GM19452 (cell line): ENCODE measurements around the gene LMF1.
A peak's percentile ranks its signal among the peaks of the same experiment; 100 is the strongest.

ENCODE experiments used
- ATAC-seq: cut with Tn5 transposase; IDR thresholded peaks from one replicate; pipeline ENCODE4 v1.9.1; 2021; ENCODE audit not compliant: unreplicated experiment

The LMF1 gene

DNA sequence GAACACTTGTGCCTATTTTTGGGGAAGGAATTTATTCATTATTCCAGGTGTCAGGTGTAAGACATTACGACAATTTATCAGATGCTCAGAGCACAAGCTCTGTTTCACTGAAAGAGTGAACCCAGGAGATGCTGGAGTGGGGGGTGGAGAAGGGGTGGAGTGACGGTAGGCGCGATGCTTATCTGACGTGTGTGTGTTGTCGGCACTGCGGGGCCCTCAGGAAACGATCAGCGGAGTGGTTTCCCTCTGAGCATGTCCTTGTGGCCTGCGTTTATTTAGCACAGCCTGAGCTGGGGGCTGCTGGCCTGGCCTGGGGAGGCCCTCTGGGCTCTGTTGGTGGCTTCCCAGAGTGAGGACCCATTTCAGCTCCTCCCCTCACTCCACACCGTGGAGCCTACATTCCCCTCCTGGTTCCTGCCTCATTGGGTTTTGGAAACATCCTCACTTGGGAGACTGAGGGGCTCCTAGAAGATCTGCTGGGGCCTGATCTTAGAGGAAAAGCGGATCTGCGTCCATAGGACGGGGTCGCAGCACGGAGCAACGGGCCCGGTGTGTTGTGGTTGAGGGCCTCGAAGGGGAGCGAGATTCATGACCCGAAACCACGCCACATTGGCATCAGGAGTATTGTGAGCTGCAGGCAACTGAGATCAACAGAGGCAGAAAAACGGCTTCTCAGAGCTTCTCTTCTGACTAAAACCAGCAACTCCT, 151.3 kb downstream of the LMF1 start:
- ATAC-seq = no peak

DNA sequence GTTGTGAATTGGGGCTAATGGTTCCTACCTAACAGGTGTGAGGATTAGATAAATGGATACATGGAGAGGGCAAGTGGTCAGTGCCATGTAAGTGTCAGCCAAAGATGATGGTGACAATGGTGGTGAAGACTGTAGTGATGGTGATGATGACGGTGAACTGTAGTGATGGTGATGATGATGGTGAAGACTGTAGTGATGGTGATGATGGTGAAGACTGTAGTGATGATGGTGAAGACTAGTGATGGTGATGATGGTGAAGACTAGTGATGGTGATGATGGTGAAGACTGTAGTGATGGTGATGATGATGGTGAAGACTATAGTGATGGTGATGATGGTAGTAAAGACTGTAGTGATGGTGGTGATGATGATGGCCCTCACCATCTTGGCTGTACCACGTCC, 152.2 kb downstream of the LMF1 start:
- no peak for ATAC-seq

DNA sequence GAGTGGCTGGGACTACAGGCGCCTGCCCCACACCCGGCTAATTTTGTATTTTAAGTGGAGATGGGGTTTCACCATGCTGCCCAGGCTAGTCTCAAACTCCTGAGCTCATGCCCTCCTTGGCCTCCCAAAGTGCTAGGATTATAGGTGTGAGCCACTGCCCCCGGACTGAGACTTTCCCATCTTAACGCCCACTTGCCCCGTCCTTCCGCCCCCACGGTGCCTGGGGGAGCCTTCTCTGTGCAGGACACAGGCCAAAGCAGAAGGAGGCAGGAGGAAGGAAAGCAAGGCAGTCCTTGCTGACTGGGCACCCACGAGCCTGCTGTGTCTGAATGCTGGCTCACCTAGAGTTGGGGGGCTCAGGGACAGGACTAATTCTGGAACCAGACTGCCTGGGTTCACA, 152.7 kb downstream of the LMF1 start:
- ATAC-seq = no peak

DNA sequence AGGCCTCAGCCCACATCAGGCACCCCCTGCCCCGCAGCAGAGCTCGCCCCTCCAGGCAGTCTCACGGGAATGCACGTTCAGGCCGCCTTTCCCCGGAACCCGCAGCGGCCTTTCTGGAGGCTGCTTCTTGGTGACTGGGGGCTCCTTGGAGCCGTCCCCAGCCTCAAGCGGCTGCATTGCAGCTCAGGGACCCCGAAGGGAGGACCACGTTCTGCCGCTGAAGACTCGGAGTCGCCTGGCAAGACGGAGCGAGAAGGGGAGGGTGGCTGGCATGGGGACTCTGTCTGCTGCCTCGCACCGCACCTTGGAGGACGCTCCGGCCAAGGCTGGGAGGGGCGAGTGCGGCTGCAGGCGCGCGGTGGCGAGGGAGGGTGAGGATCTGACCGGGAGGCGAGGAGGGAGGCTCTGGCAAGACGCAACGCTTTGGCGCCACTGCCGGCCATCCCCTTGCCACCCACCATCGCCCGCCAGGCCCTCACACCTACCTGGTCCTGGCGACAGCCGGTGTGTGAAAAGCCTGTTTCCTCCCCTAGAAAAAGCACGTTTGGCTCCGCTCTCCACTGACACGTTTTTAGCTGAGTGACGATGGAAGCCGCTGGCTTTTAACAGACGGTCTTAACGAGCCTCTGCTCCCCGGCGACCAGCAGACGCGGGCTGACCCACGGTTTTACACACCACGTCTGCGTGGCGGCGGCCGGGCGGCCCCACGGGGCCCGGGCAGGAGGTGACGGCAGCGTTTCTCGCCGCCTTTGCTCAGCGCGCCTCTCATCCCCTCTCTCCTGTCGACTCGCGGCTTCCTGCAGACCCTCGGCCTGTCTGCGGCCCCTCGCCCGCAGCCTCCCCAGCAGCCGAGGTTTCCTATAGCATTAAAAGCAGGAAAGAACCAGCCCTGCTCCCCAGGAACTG, 153.5 kb downstream of the LMF1 start:
- ATAC-seq = no peak

- ATAC-seq = no peak
These were observed 154.9 kb downstream of the LMF1 start for GRCh38 chr16:815861-816260.

DNA sequence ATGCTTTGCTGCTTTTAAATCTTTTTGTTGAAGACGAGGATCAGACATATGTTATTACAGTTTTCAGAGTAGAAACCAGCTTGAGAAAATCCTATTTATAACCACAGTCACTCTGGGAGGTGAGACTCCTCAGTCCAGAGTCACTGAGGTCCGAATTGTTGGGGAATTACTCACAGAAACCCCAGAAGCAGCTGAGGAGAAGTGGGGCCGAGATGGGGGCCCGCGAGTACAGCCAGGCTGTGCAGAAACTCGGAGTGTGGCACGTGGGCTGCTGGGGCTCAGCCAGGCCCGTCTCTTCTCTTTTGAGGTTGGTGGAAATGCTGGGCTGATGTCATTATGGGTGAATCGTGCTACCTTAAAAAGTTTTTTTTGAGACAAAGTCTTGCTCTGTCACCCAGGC, 155.8 kb downstream of the LMF1 start:
- ATAC-seq = no peak

GRCh38 chr16:813916-814412, 156.8 kb downstream of the LMF1 start:
- ATAC-seq = no peak

- ATAC-seq = no peak
These were observed 157.4 kb downstream of the LMF1 start for GRCh38 chr16:813204-813915.

DNA sequence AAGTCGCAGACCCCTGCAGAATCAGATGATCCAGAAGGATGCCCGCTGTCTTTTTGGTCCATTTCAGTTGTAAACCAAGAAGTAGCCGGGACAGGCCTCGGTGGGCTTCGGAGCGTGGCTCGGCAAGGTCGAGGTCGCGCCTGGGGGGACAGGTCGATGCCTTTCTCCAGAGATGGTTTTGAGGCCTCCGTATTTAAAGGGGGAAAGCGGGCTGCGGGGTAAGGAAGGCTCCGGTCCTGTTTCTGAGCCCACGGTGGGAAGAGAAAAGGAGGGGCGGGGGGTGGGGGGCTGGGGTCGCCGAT, 162.7 kb downstream of the LMF1 start:
- no peak for ATAC-seq

GRCh38 chr16:807347-808084, 163.3 kb downstream of the LMF1 start:
- peak; percentile 88 for ATAC-seq

DNA sequence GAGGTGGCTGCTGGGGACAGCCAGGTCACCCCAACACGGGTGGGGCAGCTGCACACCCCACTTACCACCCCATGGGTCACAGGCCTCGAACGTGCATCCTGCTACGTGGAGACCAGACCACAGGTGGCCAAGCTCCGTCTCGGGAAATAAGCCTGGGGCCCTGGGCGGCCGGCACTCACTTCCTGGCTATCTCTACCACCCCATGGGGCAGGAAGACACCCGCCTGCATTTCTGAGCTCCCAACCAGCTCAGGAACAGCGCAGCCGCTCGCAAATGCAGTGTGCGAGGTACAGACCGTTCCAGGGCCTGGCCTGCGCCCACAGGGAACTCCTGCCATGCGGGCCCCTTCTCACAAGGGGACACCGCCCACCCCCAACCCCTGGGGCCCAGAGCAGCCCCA, 165.3 kb downstream of the LMF1 start:
- ATAC-seq = no peak

GRCh38 chr16:804193-805048, 166.4 kb downstream of the LMF1 start:
- ATAC-seq = no peak

DNA sequence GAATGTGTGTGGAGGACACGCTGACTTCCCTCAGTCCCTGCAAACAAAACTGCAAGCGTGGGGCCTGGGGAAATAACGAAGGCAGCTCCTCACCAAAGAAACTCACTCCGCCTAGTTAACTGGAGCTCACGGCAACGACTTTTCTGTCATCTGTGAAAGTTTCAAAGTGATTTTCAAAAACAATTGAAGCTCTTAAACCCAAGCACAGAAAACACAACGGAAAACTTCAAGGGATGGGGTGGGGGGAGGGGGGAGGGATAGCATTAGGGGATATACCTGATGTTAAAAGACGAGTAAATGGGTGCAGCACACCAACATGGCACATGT, 167.1 kb downstream of the LMF1 start:
- ATAC-seq = no peak
